ENCODE data around the gene CACNB3. TPM values are rescaled to one million over a fixed set of nuclear protein-coding genes. Genes with fewer than 3 reads are reported as not detected.

The CACNB3 gene
- total and polyA plus RNA-seq, 8 donors = 26.4 to 42.5 (median 38.4) TPM

GRCh38 chr12:48777501-48778400, 40.5 kb upstream of the CACNB3 start:
- H3K27ac ChIP-seq = no peak overlapping the region
- H3K27me3 ChIP-seq = no peaks in the 10 kb centered on the region
- intact Hi-C loops (cut with DNase I) = no loop called here

GRCh38 chr12:48779869-48780268, 38.4 kb upstream of the CACNB3 start:
- ATAC-seq (no peak), DNase-seq (peak in 1 of 4 donors; percentile 8)
- Histone ChIP-seq H3K27ac (peak overlapping the region in 1 of 2 donors; percentile 26), H3K4me3 (no peak overlapping the region), H3K9me3 (no peaks in the 10 kb centered on the region), H3K36me3 (peaks cover 0 to 26% of the 10 kb centered on the region in 2 donors), H3K4me1 (peaks cover 7 to 24% of the 10 kb centered on the region in 2 donors), H3K27me3 (no peaks in the 10 kb centered on the region)
- intact Hi-C loops (cut with DNase I) = no loop called here
- no peak for TF ChIP-seq CTCF (IDR thresholded peaks at IDR 0.05)

More at GRCh38 chr12:48777501-48778400, 40.5 kb upstream of the CACNB3 start:
- peak in 1 of 4 donors; percentile 47 for DNase-seq
- Histone ChIP-seq H3K36me3 (peaks cover 0 to 43% of the 10 kb centered on the region in 2 donors), H3K4me1 (peaks cover 7 to 24% of the 10 kb centered on the region in 2 donors), H3K9me3 (no peaks in the 10 kb centered on the region), H3K4me3 (no peak overlapping the region)
- ATAC-seq = no peak
- TF ChIP-seq CTCF (IDR thresholded peaks at IDR 0.05) = no peak

- intact Hi-C loops (cut with DNase I) = no loop called here
- Histone ChIP-seq H3K36me3 (peaks cover 0 to 20% of the 10 kb centered on the region in 2 donors), H3K4me3 (no peak overlapping the region), H3K9me3 (no peaks in the 10 kb centered on the region), H3K27me3 (no peaks in the 10 kb centered on the region), H3K4me1 (peaks cover 7 to 24% of the 10 kb centered on the region in 2 donors), H3K27ac (peak overlapping the region in 1 of 2 donors; percentile 26)
- DNase-seq = peak in 1 of 4 donors; percentile 10
- ATAC-seq = no peak
- no peak for TF ChIP-seq CTCF (IDR thresholded peaks at IDR 0.05)
Observed at GRCh38 chr12:48780381-48781025, 37.8 kb upstream of the CACNB3 start.

GRCh38 chr12:48781750-48782456, 36.4 kb upstream of the CACNB3 start:
- no peaks in the 10 kb centered on the region for H3K27me3 ChIP-seq
- peak in 1 of 4 donors; percentile 31 for DNase-seq
- no peak for ATAC-seq
- peaks cover 0 to 7% of the 10 kb centered on the region in 2 donors for H3K36me3 ChIP-seq
- H3K9me3 ChIP-seq = no peaks in the 10 kb centered on the region
- peaks cover 8 to 26% of the 10 kb centered on the region in 2 donors for H3K4me1 ChIP-seq
- H3K27ac ChIP-seq = no peak overlapping the region
- no peak for TF ChIP-seq CTCF (IDR thresholded peaks at IDR 0.05)
- intact Hi-C loops (cut with DNase I) = no loop called here
- H3K4me3 ChIP-seq = no peak overlapping the region

Measured in left lung (tissue), 10 donors.